K562 (cell line): ENCODE data around the gene HOXD1. TPM values are rescaled to one million over a fixed set of nuclear protein-coding genes. Genes with fewer than 3 reads are reported as not detected.

Source experiments
- CBX3 ChIP-seq, 2 experiments: IDR thresholded peaks; 1 replicate in 1 of 2; 2 replicates in 1 of 2; pipeline ENCODE4 v1.6.1; 2012; ENCODE audit warnings: inconsistent platforms in 2 of 2, low read length in 2 of 2, borderline replicate concordance in 1 of 2, control low read depth in 1 of 2
- DMBX1 ChIP-seq: fragments of 250-450 bp; sonication (Bioruptor Pico); IDR thresholded peaks from 2 replicates; pipeline ENCODE4 v1.8.0; 2022; ENCODE audit warnings: inconsistent platforms, mild to moderate bottlenecking, moderate library complexity, borderline replicate concordance
- FOSL1 ChIP-seq: fragments of 200-800 bp; sonication (Bioruptor generic); conservative IDR thresholded peaks from 2 replicates; pipeline ENCODE4 v1.6.1; 2016; ENCODE audit warnings: missing genetic modification characterization, missing compliant biosample characterization
- FOXP4 ChIP-seq: sonication (generic); formaldehyde crosslinking; IDR thresholded peaks from 2 replicates; pipeline ENCODE4 v1.8.0; 2022; ENCODE audit warnings: mild to moderate bottlenecking, missing genetic modification reagents, borderline replicate concordance
- HIVEP1 ChIP-seq: fragments of 250-450 bp; sonication (Bioruptor Pico); IDR thresholded peaks from 2 replicates; pipeline ENCODE4 v1.4.0; 2020; ENCODE audit warnings: mild to moderate bottlenecking
- NR1H2 ChIP-seq: sonication (generic); formaldehyde crosslinking; IDR thresholded peaks from 2 replicates; pipeline ENCODE4 v1.4.0; 2020; ENCODE audit warnings: mild to moderate bottlenecking, missing genetic modification reagents
- PYGO2 ChIP-seq: fragments of 450-650 bp; IDR thresholded peaks from 2 replicates; pipeline ENCODE4 v1.6.1; 2016; ENCODE audit warnings: mild to moderate bottlenecking, missing genetic modification characterization, moderate library complexity, missing compliant biosample characterization
- TBL1XR1 ChIP-seq, 2 experiments: IDR thresholded peaks; 2 replicates each; pipeline ENCODE4 v1.6.1; 2012; ENCODE audit warnings: improper control_type of control experiment in 2 of 2, low read length in 2 of 2, mild to moderate bottlenecking in 1 of 2
- TEAD2 ChIP-seq: fragments of 450-650 bp; IDR thresholded peaks from 2 replicates; pipeline ENCODE4 v1.6.1; 2016; ENCODE audit warnings: missing genetic modification characterization, control low read depth, missing compliant biosample characterization
- ZFX ChIP-seq: sonication (generic); formaldehyde crosslinking; IDR thresholded peaks from 2 replicates; pipeline ENCODE4 v1.8.0; 2022; ENCODE audit warnings: mild to moderate bottlenecking, missing genetic modification reagents, moderate library complexity
- ZNF232 ChIP-seq: sonication (generic); formaldehyde crosslinking; IDR thresholded peaks from 2 replicates; pipeline ENCODE4 v1.8.0; 2022; ENCODE audit warnings: mild to moderate bottlenecking, missing genetic modification reagents
- ZNF707 ChIP-seq: fragments of 250-450 bp; sonication (Bioruptor Pico); conservative IDR thresholded peaks from 2 replicates; pipeline ENCODE4 v1.8.0; 2022; ENCODE audit warnings: inconsistent platforms, mild to moderate bottlenecking, moderate library complexity
- polyA plus RNA-seq, 8 experiments: library from polyadenylated mRNA; depleted of rRNA in 4 of 8; stranded (reverse) in 5 of 8; unstranded in 3 of 8; fragments of >200 nt; fragmentation: Nextera tagmentation in 2 of 8; fragmentation: Illumina TruSeq in 1 of 8; extraction: Ambion mirVana in 2 of 8; extraction: Trizol in 1 of 8; gene quantifications; 2 replicates each; pipeline versions ENCODE4 v1.2.1 to v1.2.3, GENCODE V29; 2011 to 2014; ENCODE audit warnings: inconsistent platforms in 1 of 8, missing spikeins in 1 of 8
- total RNA-seq, 7 experiments: library from RNA; depleted of rRNA in 6 of 7; stranded (reverse); fragments of >200 nt in 6 of 7; fragmentation: Illumina TruSeq in 2 of 7; extraction: Trizol in 2 of 7; gene quantifications; 2 replicates each; pipeline versions ENCODE4 v1.2.1 to v1.2.3, GENCODE V29; 2011 to 2021; ENCODE audit warnings: low replicate concordance in 1 of 7
- TF ChIP-seq, protein P1 (sequence below), 2 experiments: fragments of 450-650 bp in 1 of 2; sonication (generic) in 1 of 2; formaldehyde crosslinking in 1 of 2; IDR thresholded peaks; 2 replicates each; pipeline versions ENCODE4 v1.7.1 to v1.9.0; 2016 to 2022; ENCODE audit warnings: inconsistent platforms in 1 of 2, mild to moderate bottlenecking in 1 of 2, missing genetic modification reagents in 1 of 2
- TF ChIP-seq, protein P2 (sequence below): fragments of 450-650 bp; conservative IDR thresholded peaks from 2 replicates; pipeline ENCODE4 v1.6.1; 2016; ENCODE audit warnings: missing genetic modification characterization, low read depth, mild to moderate bottlenecking, control low read depth, missing compliant biosample characterization

The HOXD1 gene
- total and polyA plus RNA-seq, 9 of the 15 experiments (the other 6 are each of a cell fraction or from before 2014, with no cell fraction given) = not detected

GRCh38 chr2:176140513-176141317 lies 47.8 kb upstream of the HOXD1 start (continued):
- TF ChIP-seq, protein P1, sequence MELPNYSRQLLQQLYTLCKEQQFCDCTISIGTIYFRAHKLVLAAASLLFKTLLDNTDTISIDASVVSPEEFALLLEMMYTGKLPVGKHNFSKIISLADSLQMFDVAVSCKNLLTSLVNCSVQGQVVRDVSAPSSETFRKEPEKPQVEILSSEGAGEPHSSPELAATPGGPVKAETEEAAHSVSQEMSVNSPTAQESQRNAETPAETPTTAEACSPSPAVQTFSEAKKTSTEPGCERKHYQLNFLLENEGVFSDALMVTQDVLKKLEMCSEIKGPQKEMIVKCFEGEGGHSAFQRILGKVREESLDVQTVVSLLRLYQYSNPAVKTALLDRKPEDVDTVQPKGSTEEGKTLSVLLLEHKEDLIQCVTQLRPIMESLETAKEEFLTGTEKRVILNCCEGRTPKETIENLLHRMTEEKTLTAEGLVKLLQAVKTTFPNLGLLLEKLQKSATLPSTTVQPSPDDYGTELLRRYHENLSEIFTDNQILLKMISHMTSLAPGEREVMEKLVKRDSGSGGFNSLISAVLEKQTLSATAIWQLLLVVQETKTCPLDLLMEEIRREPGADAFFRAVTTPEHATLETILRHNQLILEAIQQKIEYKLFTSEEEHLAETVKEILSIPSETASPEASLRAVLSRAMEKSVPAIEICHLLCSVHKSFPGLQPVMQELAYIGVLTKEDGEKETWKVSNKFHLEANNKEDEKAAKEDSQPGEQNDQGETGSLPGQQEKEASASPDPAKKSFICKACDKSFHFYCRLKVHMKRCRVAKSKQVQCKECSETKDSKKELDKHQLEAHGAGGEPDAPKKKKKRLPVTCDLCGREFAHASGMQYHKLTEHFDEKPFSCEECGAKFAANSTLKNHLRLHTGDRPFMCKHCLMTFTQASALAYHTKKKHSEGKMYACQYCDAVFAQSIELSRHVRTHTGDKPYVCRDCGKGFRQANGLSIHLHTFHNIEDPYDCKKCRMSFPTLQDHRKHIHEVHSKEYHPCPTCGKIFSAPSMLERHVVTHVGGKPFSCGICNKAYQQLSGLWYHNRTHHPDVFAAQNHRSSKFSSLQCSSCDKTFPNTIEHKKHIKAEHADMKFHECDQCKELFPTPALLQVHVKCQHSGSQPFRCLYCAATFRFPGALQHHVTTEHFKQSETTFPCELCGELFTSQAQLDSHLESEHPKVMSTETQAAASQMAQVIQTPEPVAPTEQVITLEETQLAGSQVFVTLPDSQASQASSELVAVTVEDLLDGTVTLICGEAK (IDR thresholded peaks at IDR 0.05) = no peak
- TF ChIP-seq, protein P1 (CRISPR knock-in tag; IDR thresholded peaks at IDR 0.05) = no peak
- TF ChIP-seq NR1H2 (CRISPR knock-in tag) = no peak
- TF ChIP-seq CBX3 (IDR thresholded peaks at IDR 0.05; ENCODE audit: borderline replicate concordance in 1 of 2, low read length in 2 of 2) = no peak; a peak in 1 of 3 replicates
- TF ChIP-seq, protein P2, sequence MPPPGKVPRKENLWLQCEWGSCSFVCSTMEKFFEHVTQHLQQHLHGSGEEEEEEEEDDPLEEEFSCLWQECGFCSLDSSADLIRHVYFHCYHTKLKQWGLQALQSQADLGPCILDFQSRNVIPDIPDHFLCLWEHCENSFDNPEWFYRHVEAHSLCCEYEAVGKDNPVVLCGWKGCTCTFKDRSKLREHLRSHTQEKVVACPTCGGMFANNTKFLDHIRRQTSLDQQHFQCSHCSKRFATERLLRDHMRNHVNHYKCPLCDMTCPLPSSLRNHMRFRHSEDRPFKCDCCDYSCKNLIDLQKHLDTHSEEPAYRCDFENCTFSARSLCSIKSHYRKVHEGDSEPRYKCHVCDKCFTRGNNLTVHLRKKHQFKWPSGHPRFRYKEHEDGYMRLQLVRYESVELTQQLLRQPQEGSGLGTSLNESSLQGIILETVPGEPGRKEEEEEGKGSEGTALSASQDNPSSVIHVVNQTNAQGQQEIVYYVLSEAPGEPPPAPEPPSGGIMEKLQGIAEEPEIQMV = no peak
- TF ChIP-seq TBL1XR1 (IDR thresholded peaks at IDR 0.05; ENCODE audit: low read length in 2 of 2) = no peak
- TF ChIP-seq DMBX1 (CRISPR knock-in tag) = no peak
- no peak for TF ChIP-seq FOXP4 (CRISPR knock-in tag)
- TF ChIP-seq FOSL1 (tag) = no peak
- 0 out of 2 replicates have a peak, but pooled peaks have one; percentile 21 for TF ChIP-seq ZFX (CRISPR knock-in tag)
- no peak for TF ChIP-seq TEAD2 (tag)
- no peak; the same call in 1 of the 2 replicates for TF ChIP-seq ZNF232 (CRISPR knock-in tag)
- TF ChIP-seq ZNF707 (CRISPR knock-in tag) = no peak
- no peak for TF ChIP-seq HIVEP1
- TF ChIP-seq PYGO2 (tag) = no peak
